ENCODE results near the gene CAPN14. TPM values are rescaled to one million over a fixed set of nuclear protein-coding genes. Genes with fewer than 3 reads are reported as not detected.

The CAPN14 gene
- total and polyA plus RNA-seq, 4 donors: 0.05 to 0.08 TPM; not detected in 2

- no peak for TF ChIP-seq REST (IDR thresholded peaks at IDR 0.05)
- TF ChIP-seq FOXA1 (IDR thresholded peaks at IDR 0.05): no peak
- no peak for TF ChIP-seq SP1 (IDR thresholded peaks at IDR 0.05)
These were observed 91.2 kb downstream of the CAPN14 start (continued) for GRCh38 chr2:31125918-31126695.

GRCh38 chr2:31124904-31125303, 92.4 kb downstream of the CAPN14 start:
- Histone ChIP-seq H3K4me1 (ENCODE audit: control insufficient read depth in 4 of 4, insufficient read depth in 4 of 4, low read length in 3 of 4) (no peaks in the 10 kb centered on the region), H3K9ac (ENCODE audit: low read depth in 1 of 2, low read length in 2 of 2) (no peak overlapping the region), H3K27ac (ENCODE audit: low read depth in 1 of 2, low read length in 2 of 2) (no peak overlapping the region), H3K36me3 (ENCODE audit: control insufficient read depth in 4 of 4, insufficient read depth in 3 of 4, low read depth in 1 of 4, low read length in 3 of 4) (no peaks in the 10 kb centered on the region), H3K9me3 (ENCODE audit: control insufficient read depth in 4 of 4, low read length in 3 of 4) (no peaks in the 10 kb centered on the region), H3K27me3 (ENCODE audit: control insufficient read depth in 4 of 4, insufficient read depth in 4 of 4, low read length in 3 of 4) (peaks cover 0 to 8% (median 0%) of the 10 kb centered on the region in 4 donors), H3K4me3 (ENCODE audit: low read depth in 1 of 3, low read length in 3 of 3) (no peak overlapping the region)
- TF ChIP-seq HNF4G (IDR thresholded peaks at IDR 0.05) (no peak), FOXA1 (IDR thresholded peaks at IDR 0.05) (no peak), EGR1 (IDR thresholded peaks at IDR 0.05; ENCODE audit: low read depth in 2 of 2) (no peak), HNF4A (conservative IDR thresholded peaks at IDR 0.05) (no peak), MAX (IDR thresholded peaks at IDR 0.05) (no peak)
- no peak for DNase-seq (ENCODE audit: low spot score)
- 91% methylated on average over 4 of the region's 4 CpGs for WGBS

Small RNAs within 50 kb of the gene (small RNA-seq; reads per million reads assigned to genes)
- not detected for gene RNA5SP90

Other genes starting within 250 kb of the CAPN14 start
- gene GALNT14, start 79.1 kb downstream of the CAPN14 start, total RNA-seq: 1 to 10 TPM; 1.1 to 2.0 TPM
- 1 to 10 TPM in 1 of 2 donors, under 1 TPM in 1; 0.86 to 1.9 TPM for gene GALNT14, start 79.1 kb downstream of the CAPN14 start, polyA plus RNA-seq
- 10 to 100 TPM; 19.1 to 20.2 TPM for gene EHD3, start 16.6 kb upstream of the CAPN14 start, total RNA-seq
- 1 to 10 TPM; 7.2 to 7.4 TPM for gene EHD3, start 16.6 kb upstream of the CAPN14 start, polyA plus RNA-seq
- gene XDH, start 197.2 kb upstream of the CAPN14 start, total RNA-seq: 10 to 100 TPM in 1 of 2 donors, 1 to 10 TPM in 1; 7.3 to 76.6 TPM
- gene XDH, start 197.2 kb upstream of the CAPN14 start, polyA plus RNA-seq: 10 to 100 TPM in 1 of 2 donors, 1 to 10 TPM in 1; 6.8 to 16.8 TPM

Data from liver (tissue), 10 donors.